Gastrocnemius medialis (tissue), 4 donors: Measurements from ENCODE around the gene NFIA.

Source experiments
- CTCF ChIP-seq, 5 experiments: fragments of 450-650 bp in 3 of 5; fragments of 200-600 bp in 2 of 5; sonication (generic) in 2 of 5; IDR thresholded peaks in 4 of 5; conservative IDR thresholded peaks in 1 of 5; 1 replicate in 4 of 5; 2 replicates in 1 of 5; pipeline ENCODE4 v1.5.1; 2016 to 2019; ENCODE audit warnings: antibody characterized with exemption in 5 of 5, mild to moderate bottlenecking in 3 of 5, moderate library complexity in 3 of 5
- POLR2A ChIP-seq, 2 donors: fragments of 450-650 bp; IDR thresholded peaks; one replicate each; pipeline ENCODE4 v1.6.1; 2017; ENCODE audit warnings: antibody characterized with exemption in 2 of 2, mild to moderate bottlenecking in 2 of 2, moderate library complexity in 2 of 2

- TF ChIP-seq CTCF (IDR thresholded peaks at IDR 0.05 in 4 of 5, conservative IDR thresholded peaks at IDR 0.05 in 1 of 5): no peak
- no peak for TF ChIP-seq POLR2A (IDR thresholded peaks at IDR 0.05)
Observed at GRCh38 chr1:61208831-61209230, 126.5 kb downstream of the NFIA start.
